ENCODE data around the gene HSPA5.
A peak's percentile ranks its signal among the peaks of the same experiment; 100 is the strongest.
"Not testable (repeated sequence)": the region's sequence is repeated elsewhere in the genome, so short reads cannot be mapped to it uniquely, and the experiment has no call there.

The HSPA5 gene

GRCh38 chr9:125243792-125244260 lies 2.7 kb upstream of the HSPA5 start:
- no peak for DNase-seq (ENCODE audit: low read depth in 1 of 2, low spot score in 1 of 2)

- no peak for DNase-seq (ENCODE audit: low read depth in 1 of 2, low spot score in 1 of 2)
Measured at GRCh38 chr9:125241863-125242739, 958 bp upstream of the HSPA5 start.

GRCh38 chr9:125240649-125240999 lies 519 bp downstream of the HSPA5 start:
- peak in 1 of 2 donors; percentile 1 for DNase-seq (ENCODE audit: low read depth in 1 of 2, low spot score in 1 of 2)

DNA sequence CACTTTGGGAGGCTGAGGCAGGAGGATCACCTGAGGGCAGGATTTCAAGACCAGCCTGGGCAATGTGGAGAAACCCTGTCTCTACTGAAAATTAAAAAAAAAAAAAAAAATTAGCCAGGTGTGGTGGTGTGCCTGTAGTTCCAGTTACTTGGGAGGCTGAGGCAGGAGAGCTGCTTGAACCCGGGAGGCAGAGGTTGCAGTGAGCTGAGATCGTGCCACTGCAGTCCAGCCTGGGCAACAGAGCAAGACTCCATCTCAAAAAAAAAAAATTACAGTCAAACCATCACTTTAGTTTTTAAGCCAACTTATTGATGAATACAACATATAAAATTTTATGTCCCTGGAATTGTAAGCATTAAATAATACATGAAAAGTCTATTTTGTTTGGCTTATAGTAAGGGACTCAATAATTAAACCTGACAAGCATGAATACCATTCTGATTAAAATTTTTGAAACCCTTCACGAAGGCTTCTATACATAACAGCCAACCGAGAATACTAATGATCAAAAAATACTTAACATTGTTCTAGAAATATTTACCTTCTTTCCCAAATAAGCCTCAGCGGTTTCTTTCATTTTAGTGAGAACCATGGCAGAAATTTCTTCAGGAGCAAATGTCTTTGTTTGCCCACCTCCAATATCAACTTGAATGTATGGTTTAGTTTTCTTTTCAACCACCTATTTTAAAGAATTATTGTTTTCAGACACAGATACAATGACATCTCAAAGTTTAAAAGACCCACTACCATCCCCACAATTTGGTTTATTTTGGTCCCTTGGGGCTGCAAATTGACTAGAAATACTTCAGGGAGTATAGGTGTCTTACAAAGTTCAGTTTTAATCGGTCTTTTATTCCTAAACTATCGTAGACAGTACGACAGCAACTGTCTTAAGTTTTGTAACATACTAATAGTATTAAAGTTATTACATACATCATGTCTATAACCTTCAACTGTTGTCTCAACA lies 1.2 kb downstream of the HSPA5 start:
- no peak for DNase-seq (ENCODE audit: low read depth in 1 of 2, low spot score in 1 of 2)

GRCh38 chr9:125238915-125239446 lies 2.2 kb downstream of the HSPA5 start:
- DNase-seq (ENCODE audit: low read depth in 1 of 2, low spot score in 1 of 2), result no peak

DNA sequence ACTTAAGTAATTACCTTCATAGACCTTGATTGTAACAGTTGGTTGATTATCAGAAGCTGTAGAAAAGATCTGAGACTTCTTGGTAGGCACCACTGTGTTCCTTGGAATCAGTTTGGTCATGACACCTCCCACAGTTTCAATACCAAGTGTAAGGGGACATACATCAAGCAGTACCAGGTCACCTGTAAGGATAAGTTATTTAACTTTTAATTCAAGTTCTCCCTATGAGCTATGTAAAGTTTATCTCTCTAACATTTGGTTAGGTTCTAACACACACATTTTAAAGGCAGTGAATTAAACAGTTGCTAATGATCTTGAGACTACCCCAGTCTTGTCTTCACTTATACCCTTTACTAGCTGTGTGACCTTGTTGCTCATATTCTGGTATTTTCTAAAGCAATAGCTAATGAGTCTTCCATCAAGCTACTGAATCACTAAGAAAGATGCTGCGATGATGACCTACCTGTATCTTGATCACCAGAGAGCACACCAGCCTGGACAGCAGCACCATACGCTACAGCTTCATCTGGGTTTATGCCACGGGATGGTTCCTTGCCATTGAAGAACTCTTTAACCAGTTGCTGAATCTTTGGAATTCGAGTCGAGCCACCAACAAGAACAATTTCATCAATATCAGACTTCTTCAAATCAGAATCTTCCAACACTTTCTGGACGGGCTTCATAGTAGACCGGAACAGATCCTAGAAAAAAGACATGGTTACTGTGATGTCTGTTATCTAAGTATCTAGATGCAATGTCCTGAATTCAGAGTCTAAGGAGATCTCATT lies 2.8 kb downstream of the HSPA5 start:
- DNase-seq (ENCODE audit: low read depth in 1 of 2, low spot score in 1 of 2), result no peak

DNA sequence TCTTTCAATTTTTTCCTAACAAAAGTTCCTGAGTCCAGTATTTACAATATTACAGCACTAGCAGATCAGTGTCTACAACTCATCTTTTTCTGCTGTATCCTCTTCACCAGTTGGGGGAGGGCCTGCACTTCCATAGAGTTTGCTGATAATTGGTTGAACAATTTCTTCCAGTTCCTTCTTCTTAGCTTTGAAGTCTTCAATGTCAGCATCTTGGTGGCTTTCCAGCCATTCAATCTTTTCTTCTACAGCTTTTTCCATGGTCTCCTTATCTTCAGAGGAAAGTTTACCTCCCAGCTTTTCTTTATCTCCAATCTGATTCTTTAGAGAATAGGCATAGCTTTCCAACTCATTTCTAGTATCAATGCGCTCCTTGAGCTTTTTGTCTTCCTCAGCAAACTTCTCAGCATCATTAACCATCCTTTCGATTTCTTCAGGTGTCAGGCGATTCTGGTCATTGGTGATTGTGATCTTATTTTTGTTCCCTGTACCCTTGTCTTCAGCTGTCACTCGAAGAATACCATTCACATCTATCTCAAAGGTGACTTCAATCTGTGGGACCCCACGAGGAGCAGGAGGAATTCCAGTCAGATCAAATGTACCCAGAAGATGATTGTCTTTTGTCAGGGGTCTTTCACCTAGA lies 4.5 kb downstream of the HSPA5 start:
- not testable (repeated sequence) for DNase-seq (ENCODE audit: low read depth in 1 of 2, low spot score in 1 of 2)

DNA sequence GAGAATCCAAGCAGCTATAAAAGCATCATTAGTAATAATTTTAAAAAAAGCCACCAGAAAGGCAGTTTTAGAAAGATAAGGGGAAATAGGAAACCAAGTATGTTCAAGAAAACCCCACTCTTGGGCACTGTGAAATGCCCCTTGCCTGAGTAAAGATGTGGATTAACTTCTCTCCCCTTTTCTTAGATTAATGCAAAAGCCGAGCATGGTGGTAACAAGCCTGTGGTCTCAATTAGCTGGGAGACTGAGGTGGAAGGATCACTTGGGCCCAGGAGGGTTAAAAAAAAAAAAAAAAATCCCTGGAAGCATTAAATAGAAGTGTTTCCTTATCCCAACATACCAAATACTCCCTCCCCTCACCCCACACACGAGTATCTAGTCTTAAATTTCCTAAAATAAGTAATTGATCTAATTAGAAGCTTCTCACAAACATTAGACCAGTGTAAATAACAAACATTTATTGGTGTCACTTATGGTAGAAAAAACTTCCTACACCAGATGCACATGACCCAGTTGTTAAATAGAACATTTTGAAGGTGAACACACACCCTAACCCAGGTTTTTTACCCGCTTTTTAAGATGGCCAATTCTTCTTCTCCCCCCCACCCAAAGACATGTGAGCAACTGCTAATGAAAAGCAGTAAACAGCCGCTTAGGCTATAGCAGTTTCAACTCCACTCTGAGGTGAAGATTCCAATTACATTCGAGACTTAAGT lies 5.2 kb downstream of the HSPA5 start:
- DNase-seq (ENCODE audit: low read depth in 1 of 2, low spot score in 1 of 2), result no peak

- DNase-seq (ENCODE audit: low read depth in 1 of 2, low spot score in 1 of 2), result not testable (repeated sequence)
Measured at GRCh38 chr9:125234099-125234498, 7.0 kb downstream of the HSPA5 start.

DNA sequence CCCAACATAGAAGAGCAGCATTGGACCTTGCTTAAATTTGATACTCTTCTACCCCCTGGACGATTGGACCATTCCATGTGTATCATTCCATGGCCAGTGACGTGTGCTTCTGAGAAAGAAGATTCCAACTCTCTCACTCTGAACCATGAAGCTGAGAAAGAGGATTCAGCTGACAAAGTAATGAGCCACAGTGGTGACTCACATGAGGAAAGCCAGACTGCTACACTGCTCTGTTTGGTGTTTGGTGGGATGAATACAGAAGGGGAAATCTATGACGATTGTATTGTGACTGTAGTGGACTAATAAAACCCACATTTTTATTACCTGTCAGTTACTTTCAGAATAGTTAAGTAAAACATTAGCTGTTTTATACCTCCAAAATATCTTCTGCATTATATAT lies 7.5 kb downstream of the HSPA5 start:
- DNase-seq (ENCODE audit: low read depth in 1 of 2, low spot score in 1 of 2), result no peak

DNA sequence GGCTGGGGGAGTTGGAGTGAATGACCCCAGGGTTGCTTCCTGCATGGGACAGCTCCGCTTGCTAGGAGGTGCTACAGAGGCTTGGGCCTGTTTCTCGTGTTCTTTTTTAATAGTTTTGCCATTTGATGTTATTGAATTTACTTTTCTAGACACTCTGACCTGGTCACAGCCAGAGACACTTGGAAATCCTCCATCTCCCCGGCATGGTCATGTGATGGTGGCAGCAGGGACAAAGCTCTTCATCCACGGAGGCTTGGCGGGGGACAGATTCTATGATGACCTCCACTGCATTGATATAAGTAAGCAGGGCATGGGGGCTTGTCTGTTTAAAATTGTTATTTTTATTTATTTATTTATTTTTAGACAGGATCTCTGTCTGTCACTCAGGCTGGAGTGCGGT lies 13.4 kb downstream of the HSPA5 start:
- no peak for DNase-seq (ENCODE audit: low read depth in 1 of 2, low spot score in 1 of 2)

GRCh38 chr9:125224858-125225257 lies 16.3 kb downstream of the HSPA5 start:
- not testable (repeated sequence) for DNase-seq (ENCODE audit: low read depth in 1 of 2, low spot score in 1 of 2)

DNA sequence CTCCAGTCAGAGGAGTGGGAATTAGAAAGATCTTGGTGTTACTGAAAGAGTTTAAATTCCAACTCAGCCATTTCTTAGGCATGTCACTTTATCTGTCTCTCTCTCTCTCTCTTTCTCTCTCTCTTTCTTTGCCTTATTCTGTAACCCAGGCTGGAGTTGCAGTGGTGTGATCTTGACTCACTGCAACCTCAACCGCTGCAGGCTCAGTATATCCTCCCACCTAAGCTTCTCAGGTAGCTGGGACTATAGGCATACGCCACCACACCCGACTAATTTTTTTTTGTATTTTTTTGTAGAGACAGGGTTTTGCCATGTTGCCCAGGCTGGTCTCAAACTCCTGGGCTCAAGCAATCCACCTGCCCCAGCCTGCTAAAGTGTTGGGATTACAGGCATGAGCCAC lies 22.5 kb downstream of the HSPA5 start:
- DNase-seq (ENCODE audit: low read depth in 1 of 2, low spot score in 1 of 2), result no peak

GRCh38 chr9:125214186-125214585 lies 27.0 kb downstream of the HSPA5 start:
- no peak for DNase-seq (ENCODE audit: low read depth in 1 of 2, low spot score in 1 of 2)

DNA sequence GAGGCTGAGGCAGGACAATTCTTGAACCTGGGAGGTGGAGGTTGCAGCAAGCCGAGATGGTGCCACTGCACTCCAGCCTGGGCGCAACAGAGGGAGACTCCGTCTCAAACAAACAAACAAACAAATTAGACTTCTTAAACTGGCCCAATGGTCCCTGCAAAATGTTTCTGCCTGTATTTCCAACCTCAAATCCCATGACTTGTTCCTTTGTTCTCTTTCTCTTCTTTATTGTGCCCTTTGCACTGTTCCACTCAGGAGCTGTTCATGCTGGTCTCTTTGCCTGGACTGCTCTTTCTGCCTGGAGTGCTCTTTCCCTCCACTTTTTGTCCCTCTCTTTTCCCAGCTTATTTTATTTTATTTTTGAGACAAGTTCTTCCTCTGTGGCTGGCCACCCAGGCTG lies 36.7 kb downstream of the HSPA5 start:
- no peak for DNase-seq (ENCODE audit: low read depth in 1 of 2, low spot score in 1 of 2)

DNA sequence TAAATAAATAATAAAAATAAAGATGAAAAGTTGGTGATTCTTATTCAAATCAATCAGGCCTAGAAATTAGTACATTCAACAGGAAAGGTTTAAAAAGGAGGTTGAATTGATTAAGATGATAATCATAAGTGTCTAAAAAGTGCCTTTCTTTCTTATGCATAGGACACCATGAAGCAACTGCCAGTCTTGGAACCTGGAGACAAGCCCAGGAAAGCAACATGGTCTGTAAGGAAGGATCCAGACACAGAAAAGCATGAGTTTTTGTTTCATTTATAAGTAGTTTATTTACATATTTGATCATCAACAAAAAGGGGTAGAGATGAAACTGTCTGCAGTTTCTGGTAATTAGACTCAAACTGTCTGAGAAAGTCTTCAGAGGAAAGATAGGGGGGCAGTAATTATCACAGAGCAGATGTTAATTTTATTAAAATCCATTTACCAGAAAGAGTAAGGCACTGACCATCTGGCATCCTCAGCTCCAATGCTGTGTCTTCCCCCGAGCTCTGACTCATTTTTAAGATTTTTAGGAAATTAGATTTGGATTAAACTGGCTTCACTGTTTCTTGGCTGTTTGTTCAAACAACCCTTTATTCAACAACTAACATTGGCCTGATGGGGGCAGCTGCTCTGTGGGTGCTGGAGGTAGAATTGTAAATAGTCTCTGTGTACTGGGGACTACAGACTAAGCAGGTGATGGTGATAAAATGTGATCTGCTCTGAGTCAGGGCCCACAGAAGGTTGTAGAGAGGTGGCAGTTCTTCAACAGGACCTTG lies 38.1 kb downstream of the HSPA5 start:
- no peak for DNase-seq (ENCODE audit: low read depth in 1 of 2, low spot score in 1 of 2)

DNA sequence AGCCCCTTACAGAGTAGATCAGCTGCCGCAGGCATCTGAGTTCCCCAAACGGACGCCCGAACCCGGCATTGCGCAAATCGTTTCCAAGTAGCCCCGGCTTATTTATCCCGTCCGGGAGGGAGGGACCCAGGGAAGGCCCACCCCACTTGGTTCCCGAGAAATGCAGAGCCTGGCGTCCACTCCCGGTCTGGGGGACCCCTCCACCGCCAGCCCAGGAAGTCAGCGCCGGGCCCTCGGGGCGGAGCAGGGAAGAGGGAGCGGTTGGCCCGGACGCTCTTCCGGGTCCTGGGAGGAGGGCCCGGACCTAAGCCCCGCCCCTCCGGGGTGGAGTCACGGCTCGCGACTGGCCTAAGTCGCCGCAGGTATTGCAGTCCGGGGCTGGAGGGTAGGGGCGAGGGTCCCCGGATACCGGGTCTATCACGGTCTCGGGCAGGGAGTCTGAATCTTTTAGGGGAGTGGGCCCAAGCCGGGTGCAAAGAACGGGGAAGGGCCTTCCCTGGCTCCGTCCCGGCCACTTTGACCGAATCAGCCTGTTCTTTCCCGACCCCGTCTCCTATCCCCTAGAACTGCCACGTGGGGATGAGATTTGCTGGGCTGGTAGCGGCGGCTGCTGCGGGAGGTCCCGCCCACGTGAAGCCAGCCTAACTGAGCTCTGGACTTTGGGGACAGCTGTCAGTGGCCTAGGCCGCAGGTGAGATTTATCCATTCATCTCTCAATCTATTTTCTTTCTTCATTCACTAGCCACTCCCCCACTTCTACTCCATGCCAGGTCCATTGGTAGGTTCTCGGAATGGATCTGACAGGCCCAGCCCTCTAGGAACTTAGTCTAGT lies 40.7 kb downstream of the HSPA5 start, which contains the start of gene RABEPK:
Gene RABEPK, plus strand, starts transcription at position 327 of the 832 bp plus-strand sequence. CDS start 2,472 bp downstream, outside the sequence.
- peak; percentile 79 to 83 for DNase-seq (ENCODE audit: low read depth in 1 of 2, low spot score in 1 of 2)

DNA sequence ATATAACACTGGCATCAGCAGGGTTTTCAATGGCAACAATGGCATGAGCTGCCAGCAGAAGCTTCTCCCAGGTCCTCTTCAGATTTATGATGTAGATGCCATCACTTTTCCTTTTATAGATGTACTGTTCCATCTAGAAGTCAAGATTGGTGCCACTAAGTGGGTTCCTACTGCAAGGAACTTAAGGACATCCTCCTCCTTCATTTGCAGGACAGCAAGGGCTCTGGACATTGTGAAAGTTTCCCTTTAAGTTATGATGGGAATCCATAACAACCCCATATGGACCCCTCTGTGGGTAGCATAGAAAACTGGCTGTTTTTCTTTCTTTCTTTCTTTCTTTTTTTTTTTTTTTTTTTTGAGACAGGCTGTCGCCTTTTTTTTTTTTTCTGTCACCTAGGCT lies 45.6 kb downstream of the HSPA5 start:
- DNase-seq (ENCODE audit: low read depth in 1 of 2, low spot score in 1 of 2), result not testable (repeated sequence)
